HCT116 (cell line): ENCODE results near the gene AMPD3. TPM values are rescaled to one million over a fixed set of nuclear protein-coding genes. Genes with fewer than 3 reads are reported as not detected.

ENCODE experiments used
- ATAC-seq: fragments of 200-7000 bp; cut with Tn5 transposase; 2 replicates; pipeline ENCODE4 v1.9.1; 2020; ENCODE audit warnings: mild to moderate bottlenecking, moderate library complexity
- BruUV-seq: library from RNA; stranded (reverse); fragments of 400-500 nt; replicated peaks from 2 replicates; lab custom pipeline; 2021; lab: Mats Ljungman, UMichigan
- CTCF ChIA-PET: fragments of 300-600 bp; sonication (Branson Sonifier 250); formaldehyde crosslinking; loops from one replicate; lab custom pipeline; 2021; ENCODE audit warnings: antibody characterized with exemption; lab: Charles Lee
- POLR2A ChIA-PET: fragments of 300-600, 350-600 bp; sonication (Branson Sonifier 250); formaldehyde crosslinking; loops from one replicate; lab custom pipeline; 2021; ENCODE audit warnings: antibody characterized with exemption; lab: Charles Lee
- RAD21 ChIA-PET, 2 experiments: fragments of 300-600 bp; sonication (Branson Sonifier 250); formaldehyde crosslinking; loops; one replicate each; lab custom pipeline; 2023; ENCODE audit warnings: low total read pairs in 2 of 2; ENCODE audit not compliant: uncharacterized antibody in 2 of 2, unreplicated experiment in 2 of 2, low non-redundant PET in 1 of 2; lab: Charles Lee
- DNase-seq: peaks from one replicate; pipeline ENCODE4 v3.0.0-alpha.2; 2010; ENCODE audit warnings: low read depth, low spot score
- H2AFZ ChIP-seq: fragments of 200-600 bp; shearing (Covaris generic), sonication (generic); 2 replicates; pipeline ENCODE4 v1.6.1; 2017; ENCODE audit warnings: low read depth, mixed run types, mixed read lengths, antibody characterized with exemption, low read length; ENCODE audit not compliant: poor library complexity, severe bottlenecking
- H3K27ac ChIP-seq: 2 replicates; pipeline ENCODE4 v1.5.1; 2012; ENCODE audit warnings: low read depth, low read length
- H3K27me3 ChIP-seq: fragments of 200-600 bp; sonication (generic); 2 replicates; pipeline ENCODE4 v1.6.1; 2016; ENCODE audit warnings: mixed run types, low read length, mixed read lengths; ENCODE audit not compliant: insufficient read depth
- H3K36me3 ChIP-seq, 2 experiments: fragments of 200-500 bp in 1 of 2; fragments of 200-600 bp in 1 of 2; sonication (Bioruptor generic) in 1 of 2; sonication (generic) in 1 of 2; 2 replicates each; pipeline versions ENCODE4 v1.5.1 to v1.6.1; 2014 to 2016; ENCODE audit warnings: low read length in 2 of 2, inconsistent platforms in 1 of 2, mixed read lengths in 1 of 2, mixed run types in 1 of 2; ENCODE audit not compliant: insufficient read depth in 2 of 2, control insufficient read depth in 1 of 2
- H3K4me1 ChIP-seq, 2 experiments: fragments of 200-600 bp in 1 of 2; sonication (generic) in 1 of 2; 2 replicates each; pipeline versions ENCODE4 v1.5.1 to v1.6.1; 2012 to 2017; ENCODE audit warnings: low read length in 2 of 2, inconsistent platforms in 1 of 2, mild to moderate bottlenecking in 1 of 2, mixed read lengths in 1 of 2, mixed run types in 1 of 2, moderate library complexity in 1 of 2; ENCODE audit not compliant: insufficient read depth in 2 of 2, control insufficient read depth in 1 of 2
- H3K4me2 ChIP-seq: fragments of 200-600 bp; sonication (generic); 2 replicates; pipeline ENCODE4 v1.6.1; 2017; ENCODE audit warnings: mixed run types, low read length, mixed read lengths
- H3K4me3 ChIP-seq, 2 experiments: fragments of 200-600 bp in 1 of 2; sonication (generic) in 1 of 2; replicated peaks in 1 of 2; 2 replicates each; pipeline ENCODE4 v1.5.1; 2011 to 2016; ENCODE audit warnings: low read length in 2 of 2, control low read depth in 1 of 2, low read depth in 1 of 2, mild to moderate bottlenecking in 1 of 2, mixed read lengths in 1 of 2, mixed run types in 1 of 2
- H3K79me2 ChIP-seq: fragments of 200-600 bp; sonication (generic); 2 replicates; pipeline ENCODE4 v1.6.1; 2017; ENCODE audit warnings: mild to moderate bottlenecking, mixed run types, low read length, moderate library complexity, mixed read lengths; ENCODE audit not compliant: insufficient read depth
- H3K9ac ChIP-seq: fragments of 200-600 bp; sonication (generic); 2 replicates; pipeline ENCODE4 v1.6.1; 2016; ENCODE audit warnings: low read length, mixed read lengths
- H3K9me2 ChIP-seq: fragments of 200-600 bp; sonication (generic), shearing (Covaris generic); 2 replicates; pipeline ENCODE4 v1.6.1; 2017; ENCODE audit warnings: mixed run types, mild to moderate bottlenecking, moderate library complexity; ENCODE audit not compliant: insufficient read depth
- H3K9me3 ChIP-seq, 2 experiments: fragments of 200-500 bp in 1 of 2; fragments of 200-600 bp in 1 of 2; sonication (Bioruptor generic) in 1 of 2; sonication (generic) in 1 of 2; 2 replicates each; pipeline ENCODE4 v1.6.1; 2014 to 2017; ENCODE audit warnings: low read length in 2 of 2, mixed read lengths in 2 of 2, inconsistent platforms in 1 of 2, low read depth in 1 of 2, mild to moderate bottlenecking in 1 of 2, mixed run types in 1 of 2, moderate library complexity in 1 of 2; ENCODE audit not compliant: control insufficient read depth in 1 of 2, insufficient read depth in 1 of 2
- H4K20me1 ChIP-seq: fragments of 200-600 bp; sonication (generic), shearing (Covaris generic); 2 replicates; pipeline ENCODE4 v1.6.1; 2017; ENCODE audit warnings: mixed run types, mild to moderate bottlenecking, moderate library complexity; ENCODE audit not compliant: insufficient read depth
- CBX3 ChIP-seq: IDR thresholded peaks from 2 replicates; pipeline ENCODE4 v1.6.1; 2012; ENCODE audit warnings: low read depth
- CEBPB ChIP-seq: IDR thresholded peaks from 2 replicates; pipeline ENCODE4 v1.6.1; 2012; ENCODE audit warnings: low read depth
- EGR1 ChIP-seq: IDR thresholded peaks from 2 replicates; pipeline ENCODE4 v1.6.1; 2012; ENCODE audit warnings: low read depth
- ELF1 ChIP-seq: IDR thresholded peaks from 2 replicates; pipeline ENCODE4 v1.6.1; 2012; ENCODE audit warnings: low read depth, borderline replicate concordance
- EZH2 ChIP-seq: fragments of 200-600 bp; sonication (generic); IDR thresholded peaks from 2 replicates; pipeline ENCODE4 v1.6.1; 2017; ENCODE audit warnings: antibody characterized with exemption, mixed run types
- POLR2A ChIP-seq: IDR thresholded peaks from 2 replicates; pipeline ENCODE4 v1.7.0; 2011; ENCODE audit warnings: borderline replicate concordance; ENCODE audit not compliant: insufficient read depth, insufficient read length; ENCODE audit errors: extremely low read depth
- RAD21 ChIP-seq: IDR thresholded peaks from 2 replicates; pipeline ENCODE4 v1.6.1; 2012; ENCODE audit warnings: low read depth, mild to moderate bottlenecking
- SP1 ChIP-seq: IDR thresholded peaks from 2 replicates; pipeline ENCODE4 v1.6.1; 2012; ENCODE audit warnings: low read depth
- SRF ChIP-seq: IDR thresholded peaks from 2 replicates; pipeline ENCODE4 v1.6.1; 2012; ENCODE audit warnings: low read depth
- intact Hi-C: fragments of 100-400 bp; cut with micrococcal nuclease; formaldehyde crosslinking; loops from 2 replicates; pipeline ENCODE4 v1.10.0; 2022
- microRNA counts: library from miRNA; unstranded; fragments of <30 nt; microRNA quantifications from one replicate; lab custom pipeline; 2015
- total RNA-seq: library from RNA; stranded (reverse); gene quantifications from one replicate; pipeline ENCODE4 v1.2.1, GENCODE V29; 2021; ENCODE audit not compliant: unreplicated experiment
- TF ChIP-seq, protein P1 (sequence below): IDR thresholded peaks from 2 replicates; pipeline ENCODE4 v1.6.1; 2012
- TF ChIP-seq, protein P2 (sequence below): IDR thresholded peaks from 2 replicates; pipeline ENCODE4 v1.6.1; 2012

AMPD3 gene
- total RNA-seq, 1 experiment from 2014 or later, result 25.9 TPM

DNA sequence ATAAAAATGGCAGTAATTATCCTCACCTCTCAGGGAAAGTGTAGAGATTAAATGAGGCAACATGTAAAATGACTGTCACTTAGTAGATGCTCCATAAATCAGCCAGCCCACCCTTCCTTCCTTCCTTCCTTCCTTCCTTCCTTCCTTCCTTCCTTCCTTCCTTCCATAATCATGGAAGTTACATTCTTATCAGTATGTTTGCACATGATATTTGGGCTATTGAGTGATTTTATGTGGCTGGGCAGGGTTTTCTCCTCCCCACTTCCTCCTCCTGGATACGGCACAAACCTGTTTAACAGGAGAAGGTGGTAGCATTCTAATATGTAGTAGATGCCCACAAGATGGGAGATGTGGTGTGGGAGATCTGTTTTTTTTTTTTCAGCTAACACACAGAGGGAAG lies 101.5 kb downstream of the AMPD3 start:
- ChIA-PET RAD21 (no interaction called here), POLR2A (no interaction called here), CTCF (no interaction called here)
- intact Hi-C loops, result no loop called here
- H3K27me3 ChIP-seq, result no peaks in the 10 kb centered on the region
- no peaks in the 10 kb centered on the region for H3K79me2 ChIP-seq
- H3K4me3 ChIP-seq, result no peak overlapping the region
- TF ChIP-seq CBX3 (no peak), SP1 (no peak), ELF1 (no peak), POLR2A (no peak), RAD21 (no peak), SRF (no peak), EZH2 (no peak), EGR1 (no peak), CEBPB (no peak)
- TF ChIP-seq, protein P1, sequence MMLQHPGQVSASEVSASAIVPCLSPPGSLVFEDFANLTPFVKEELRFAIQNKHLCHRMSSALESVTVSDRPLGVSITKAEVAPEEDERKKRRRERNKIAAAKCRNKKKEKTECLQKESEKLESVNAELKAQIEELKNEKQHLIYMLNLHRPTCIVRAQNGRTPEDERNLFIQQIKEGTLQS, result no peak
- TF ChIP-seq, protein P2, sequence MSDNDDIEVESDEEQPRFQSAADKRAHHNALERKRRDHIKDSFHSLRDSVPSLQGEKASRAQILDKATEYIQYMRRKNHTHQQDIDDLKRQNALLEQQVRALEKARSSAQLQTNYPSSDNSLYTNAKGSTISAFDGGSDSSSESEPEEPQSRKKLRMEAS, result no peak
- BruUV-seq, result no TSS peak
- no peaks in the 10 kb centered on the region for H4K20me1 ChIP-seq
- peaks cover 0 to 5% of the 10 kb centered on the region in 2 experiments; a peak in 1 of 4 replicates for H3K9me3 ChIP-seq
- peaks cover 14 to 27% of the 10 kb centered on the region in 2 experiments for H3K4me1 ChIP-seq
- H3K4me2 ChIP-seq, result 0 out of 2 replicates have a peak overlapping the region, but pooled peaks have one; percentile 2
- H2AFZ ChIP-seq, result no peak overlapping the region
- H3K27ac ChIP-seq, result no peak overlapping the region
- no peaks in the 10 kb centered on the region for H3K36me3 ChIP-seq
- no peaks in the 10 kb centered on the region for H3K9me2 ChIP-seq
- ATAC-seq (no peak), DNase-seq (no peak)
- H3K9ac ChIP-seq, result no peak overlapping the region

MicroRNAs encoded within 50 kb of the gene (microRNA counts, 767-probe panel; counts per million panel counts)
- microRNA hsa-miR-4485 (lab: Ali Mortazavi, UCI), result not detected

Other genes starting within 250 kb of the AMPD3 start
- 35.0 TPM for gene SBF2, start 161.0 kb upstream of the AMPD3 start, total RNA-seq
- 87.2 TPM for gene ADM, start 150.2 kb upstream of the AMPD3 start, total RNA-seq
- gene RNF141, start 85.9 kb downstream of the AMPD3 start, total RNA-seq, result 133 TPM
- gene LYVE1, start 113.4 kb downstream of the AMPD3 start, total RNA-seq, result 0.34 TPM
- gene IRAG1, start 238.5 kb downstream of the AMPD3 start, total RNA-seq, result 3.7 TPM